Measurements from ENCODE around the gene CLK2. TPM values are rescaled to one million over a fixed set of nuclear protein-coding genes. Genes with fewer than 3 reads are reported as not detected.

CLK2 gene
- total and polyA plus RNA-seq, 2 of the 13 experiments (the other 11 are each of a cell fraction or from before 2014, with no cell fraction given): 20.1 to 73.5 TPM

GRCh38 chr1:155269381-155269780 is 3.9 kb downstream of the CLK2 start (continued):
- TF ChIP-seq ZNF33B (CRISPR knock-in tag; IDR thresholded peaks at IDR 0.05): no peak
- TF ChIP-seq, protein P1, sequence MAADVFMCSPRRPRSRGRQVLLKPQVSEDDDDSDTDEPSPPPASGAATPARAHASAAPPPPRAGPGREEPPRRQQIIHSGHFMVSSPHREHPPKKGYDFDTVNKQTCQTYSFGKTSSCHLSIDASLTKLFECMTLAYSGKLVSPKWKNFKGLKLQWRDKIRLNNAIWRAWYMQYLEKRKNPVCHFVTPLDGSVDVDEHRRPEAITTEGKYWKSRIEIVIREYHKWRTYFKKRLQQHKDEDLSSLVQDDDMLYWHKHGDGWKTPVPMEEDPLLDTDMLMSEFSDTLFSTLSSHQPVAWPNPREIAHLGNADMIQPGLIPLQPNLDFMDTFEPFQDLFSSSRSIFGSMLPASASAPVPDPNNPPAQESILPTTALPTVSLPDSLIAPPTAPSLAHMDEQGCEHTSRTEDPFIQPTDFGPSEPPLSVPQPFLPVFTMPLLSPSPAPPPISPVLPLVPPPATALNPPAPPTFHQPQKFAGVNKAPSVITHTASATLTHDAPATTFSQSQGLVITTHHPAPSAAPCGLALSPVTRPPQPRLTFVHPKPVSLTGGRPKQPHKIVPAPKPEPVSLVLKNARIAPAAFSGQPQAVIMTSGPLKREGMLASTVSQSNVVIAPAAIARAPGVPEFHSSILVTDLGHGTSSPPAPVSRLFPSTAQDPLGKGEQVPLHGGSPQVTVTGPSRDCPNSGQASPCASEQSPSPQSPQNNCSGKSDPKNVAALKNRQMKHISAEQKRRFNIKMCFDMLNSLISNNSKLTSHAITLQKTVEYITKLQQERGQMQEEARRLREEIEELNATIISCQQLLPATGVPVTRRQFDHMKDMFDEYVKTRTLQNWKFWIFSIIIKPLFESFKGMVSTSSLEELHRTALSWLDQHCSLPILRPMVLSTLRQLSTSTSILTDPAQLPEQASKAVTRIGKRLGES (CRISPR knock-in tag; IDR thresholded peaks at IDR 0.05; ENCODE audit: borderline replicate concordance): no peak
- TF ChIP-seq ZNF296 (CRISPR knock-in tag; conservative IDR thresholded peaks at IDR 0.05): no peak
- TF ChIP-seq CBX1 (IDR thresholded peaks at IDR 0.05; ENCODE audit: low read depth): no peak
- TF ChIP-seq ZNF224 (CRISPR knock-in tag; IDR thresholded peaks at IDR 0.05): no peak
- TF ChIP-seq ZNF281 (CRISPR knock-in tag; IDR thresholded peaks at IDR 0.05; ENCODE audit: borderline replicate concordance): no peak
- TF ChIP-seq, protein P2, sequence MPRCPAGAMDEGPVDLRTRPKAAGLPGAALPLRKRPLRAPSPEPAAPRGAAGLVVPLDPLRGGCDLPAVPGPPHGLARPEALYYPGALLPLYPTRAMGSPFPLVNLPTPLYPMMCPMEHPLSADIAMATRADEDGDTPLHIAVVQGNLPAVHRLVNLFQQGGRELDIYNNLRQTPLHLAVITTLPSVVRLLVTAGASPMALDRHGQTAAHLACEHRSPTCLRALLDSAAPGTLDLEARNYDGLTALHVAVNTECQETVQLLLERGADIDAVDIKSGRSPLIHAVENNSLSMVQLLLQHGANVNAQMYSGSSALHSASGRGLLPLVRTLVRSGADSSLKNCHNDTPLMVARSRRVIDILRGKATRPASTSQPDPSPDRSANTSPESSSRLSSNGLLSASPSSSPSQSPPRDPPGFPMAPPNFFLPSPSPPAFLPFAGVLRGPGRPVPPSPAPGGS (CRISPR knock-in tag; IDR thresholded peaks at IDR 0.05): no peak
- TF ChIP-seq ZNF496 (CRISPR knock-in tag; IDR thresholded peaks at IDR 0.05; ENCODE audit: insufficient replicate concordance): no peak
- TF ChIP-seq NR2C2 (CRISPR knock-in tag; IDR thresholded peaks at IDR 0.05; ENCODE audit: borderline replicate concordance): no peak

All from HepG2 (cell line).